ENCODE results near the gene WNT6. TPM values are rescaled to one million over a fixed set of nuclear protein-coding genes. Genes with fewer than 3 reads are reported as not detected.

The WNT6 gene
- total RNA-seq, 1 donor from 2014 or later: not detected

- no peak overlapping the region for H3K4me3 Mint-ChIP-seq (ENCODE audit: unreplicated experiment)
- H3K4me1 Mint-ChIP-seq (ENCODE audit: unreplicated experiment): peaks cover 9% of the 10 kb centered on the region
- no peaks in the 10 kb centered on the region for H3K36me3 Mint-ChIP-seq (ENCODE audit: low read depth, unreplicated experiment)
- no peaks in the 10 kb centered on the region for H3K9me3 Mint-ChIP-seq (ENCODE audit: unreplicated experiment)
- DNase-seq (ENCODE audit: low spot score): no peak
- H3K27ac Mint-ChIP-seq (ENCODE audit: unreplicated experiment): no peak overlapping the region
- H3K27me3 Mint-ChIP-seq (ENCODE audit: unreplicated experiment): peaks cover 51% of the 10 kb centered on the region
- TF ChIP-seq, protein P1, sequence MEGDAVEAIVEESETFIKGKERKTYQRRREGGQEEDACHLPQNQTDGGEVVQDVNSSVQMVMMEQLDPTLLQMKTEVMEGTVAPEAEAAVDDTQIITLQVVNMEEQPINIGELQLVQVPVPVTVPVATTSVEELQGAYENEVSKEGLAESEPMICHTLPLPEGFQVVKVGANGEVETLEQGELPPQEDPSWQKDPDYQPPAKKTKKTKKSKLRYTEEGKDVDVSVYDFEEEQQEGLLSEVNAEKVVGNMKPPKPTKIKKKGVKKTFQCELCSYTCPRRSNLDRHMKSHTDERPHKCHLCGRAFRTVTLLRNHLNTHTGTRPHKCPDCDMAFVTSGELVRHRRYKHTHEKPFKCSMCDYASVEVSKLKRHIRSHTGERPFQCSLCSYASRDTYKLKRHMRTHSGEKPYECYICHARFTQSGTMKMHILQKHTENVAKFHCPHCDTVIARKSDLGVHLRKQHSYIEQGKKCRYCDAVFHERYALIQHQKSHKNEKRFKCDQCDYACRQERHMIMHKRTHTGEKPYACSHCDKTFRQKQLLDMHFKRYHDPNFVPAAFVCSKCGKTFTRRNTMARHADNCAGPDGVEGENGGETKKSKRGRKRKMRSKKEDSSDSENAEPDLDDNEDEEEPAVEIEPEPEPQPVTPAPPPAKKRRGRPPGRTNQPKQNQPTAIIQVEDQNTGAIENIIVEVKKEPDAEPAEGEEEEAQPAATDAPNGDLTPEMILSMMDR (IDR thresholded peaks at IDR 0.05; ENCODE audit: unreplicated experiment): no peak
Observed at GRCh38 chr2:218877331-218877730, 17.7 kb downstream of the WNT6 start.

GRCh38 chr2:218877891-218878290 lies 18.3 kb downstream of the WNT6 start:
- H3K27ac Mint-ChIP-seq (ENCODE audit: unreplicated experiment): no peak overlapping the region

GRCh38 chr2:218878486-218878885 lies 18.9 kb downstream of the WNT6 start:
- H3K4me1 Mint-ChIP-seq (ENCODE audit: unreplicated experiment): peaks cover 7% of the 10 kb centered on the region

More at GRCh38 chr2:218877891-218878290, 18.3 kb downstream of the WNT6 start:
- Mint-ChIP-seq H3K36me3 (ENCODE audit: low read depth, unreplicated experiment) (no peaks in the 10 kb centered on the region), H3K4me1 (ENCODE audit: unreplicated experiment) (peaks cover 9% of the 10 kb centered on the region), H3K9me3 (ENCODE audit: unreplicated experiment) (no peaks in the 10 kb centered on the region), H3K27me3 (ENCODE audit: unreplicated experiment) (peaks cover 50% of the 10 kb centered on the region), H3K4me3 (ENCODE audit: unreplicated experiment) (no peak overlapping the region)
- DNase-seq (ENCODE audit: low spot score): no peak
- TF ChIP-seq, protein P1 (IDR thresholded peaks at IDR 0.05; ENCODE audit: unreplicated experiment): no peak

GRCh38 chr2:218878926-218879761 lies 19.5 kb downstream of the WNT6 start:
- TF ChIP-seq, protein P1 (IDR thresholded peaks at IDR 0.05; ENCODE audit: unreplicated experiment): no peak
- Mint-ChIP-seq H3K36me3 (ENCODE audit: low read depth, unreplicated experiment) (no peaks in the 10 kb centered on the region), H3K27ac (ENCODE audit: unreplicated experiment) (no peak overlapping the region), H3K27me3 (ENCODE audit: unreplicated experiment) (peaks cover 50% of the 10 kb centered on the region), H3K4me3 (ENCODE audit: unreplicated experiment) (no peak overlapping the region), H3K4me1 (ENCODE audit: unreplicated experiment) (peaks cover 7% of the 10 kb centered on the region), H3K9me3 (ENCODE audit: unreplicated experiment) (no peaks in the 10 kb centered on the region)
- DNase-seq (ENCODE audit: low spot score): no peak

More at GRCh38 chr2:218878486-218878885, 18.9 kb downstream of the WNT6 start:
- Mint-ChIP-seq H3K36me3 (ENCODE audit: low read depth, unreplicated experiment) (no peaks in the 10 kb centered on the region), H3K4me3 (ENCODE audit: unreplicated experiment) (no peak overlapping the region), H3K27ac (ENCODE audit: unreplicated experiment) (no peak overlapping the region), H3K27me3 (ENCODE audit: unreplicated experiment) (peaks cover 50% of the 10 kb centered on the region), H3K9me3 (ENCODE audit: unreplicated experiment) (no peaks in the 10 kb centered on the region)
- TF ChIP-seq, protein P1 (IDR thresholded peaks at IDR 0.05; ENCODE audit: unreplicated experiment): no peak
- DNase-seq (ENCODE audit: low spot score): no peak

- TF ChIP-seq, protein P1 (IDR thresholded peaks at IDR 0.05; ENCODE audit: unreplicated experiment): no peak
- no peak overlapping the region for H3K27ac Mint-ChIP-seq (ENCODE audit: unreplicated experiment)
- peaks cover 9% of the 10 kb centered on the region for H3K4me1 Mint-ChIP-seq (ENCODE audit: unreplicated experiment)
- no peaks in the 10 kb centered on the region for H3K9me3 Mint-ChIP-seq (ENCODE audit: unreplicated experiment)
- H3K4me3 Mint-ChIP-seq (ENCODE audit: unreplicated experiment): no peak overlapping the region
- peaks cover 4% of the 10 kb centered on the region for H3K36me3 Mint-ChIP-seq (ENCODE audit: low read depth, unreplicated experiment)
- no peak for DNase-seq (ENCODE audit: low spot score)
- peaks cover 49% of the 10 kb centered on the region for H3K27me3 Mint-ChIP-seq (ENCODE audit: unreplicated experiment)
Observed at GRCh38 chr2:218879776-218880101, 20.1 kb downstream of the WNT6 start.
